ENCODE data around the gene COQ5.

The COQ5 gene

DNA sequence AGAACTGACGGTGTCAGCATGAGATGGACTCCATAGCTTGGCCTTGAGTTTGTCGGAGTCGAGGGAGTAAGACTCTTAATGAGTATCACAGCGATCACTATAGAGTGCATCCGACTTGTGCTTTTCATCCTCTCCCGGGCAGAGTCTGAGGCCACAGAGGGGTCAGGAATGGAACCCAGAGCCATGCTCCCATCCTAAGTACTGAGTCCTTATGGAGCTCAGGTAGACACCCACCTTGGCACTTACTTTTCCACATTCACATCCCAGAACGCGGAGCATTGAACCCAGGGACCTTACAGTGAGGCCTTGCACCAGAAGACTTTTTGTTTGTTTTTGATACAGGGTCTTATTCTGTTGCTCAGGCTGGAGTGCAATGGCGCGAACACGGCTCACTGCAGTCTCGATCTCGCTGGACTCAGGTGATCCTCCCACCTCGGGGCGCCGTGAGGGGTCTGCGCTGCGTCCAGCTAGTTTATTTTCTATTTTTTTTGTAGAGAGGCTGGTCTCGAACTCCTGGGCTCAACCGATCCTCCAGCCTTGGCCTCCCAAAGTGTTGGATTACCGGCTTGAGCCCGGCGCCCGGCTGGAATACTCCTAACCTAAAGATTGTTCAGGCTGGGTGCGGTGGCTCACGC lies 58.7 kb downstream of the COQ5 start:
- TF ChIP-seq ZNF274 (IDR thresholded peaks at IDR 0.05; ENCODE audit: low read depth, low read length) (no peak), YY1 (IDR thresholded peaks at IDR 0.05; ENCODE audit: insufficient read depth, insufficient read length) (no peak), SUZ12 (IDR thresholded peaks at IDR 0.05; ENCODE audit: extremely low read depth, insufficient read depth, insufficient read length) (no peak)
- Histone ChIP-seq H3K4me1 (ENCODE audit: insufficient read depth, insufficient read length) (peaks cover 5% of the 10 kb centered on the region), H3K4me3 (ENCODE audit: insufficient read length, low read depth) (peak overlapping the region; percentile 100), H3K36me3 (ENCODE audit: insufficient read depth, insufficient read length, low read length) (peaks cover 31% of the 10 kb centered on the region), H3K9me3 (ENCODE audit: insufficient read depth, low read length) (no peaks in the 10 kb centered on the region), H3K27me3 (ENCODE audit: insufficient read depth, insufficient read length) (no peaks in the 10 kb centered on the region), H3K9ac (ENCODE audit: insufficient read length, low read depth) (peak overlapping the region; percentile 100)
- DNase-seq (ENCODE audit: low read depth, low spot score): no peak

GRCh38 chr12:120469450-120470149 lies 59.4 kb downstream of the COQ5 start, which contains the start of gene SRSF9:
Gene SRSF9, minus strand, starts transcription at chr12:120469748. Its CDS starts 139 bp downstream, at chr12:120469609.
- H3K4me3 ChIP-seq (ENCODE audit: insufficient read length, low read depth): peak within 1 kb of the TSS; percentile 100
- no peaks in the 10 kb centered on the region for H3K9me3 ChIP-seq (ENCODE audit: insufficient read depth, low read length)
- H3K4me1 ChIP-seq (ENCODE audit: insufficient read depth, insufficient read length): peaks cover 5% of the 10 kb centered on the region
- TF ChIP-seq YY1 (IDR thresholded peaks at IDR 0.05; ENCODE audit: insufficient read depth, insufficient read length) (no peak), ZNF274 (IDR thresholded peaks at IDR 0.05; ENCODE audit: low read depth, low read length) (no peak), SUZ12 (IDR thresholded peaks at IDR 0.05; ENCODE audit: extremely low read depth, insufficient read depth, insufficient read length) (no peak)
- no peaks in the 10 kb centered on the region for H3K27me3 ChIP-seq (ENCODE audit: insufficient read depth, insufficient read length)
- H3K36me3 ChIP-seq (ENCODE audit: insufficient read depth, insufficient read length, low read length): peaks cover 38% of the 10 kb centered on the region
- peak within 1 kb of the TSS; percentile 100 for H3K9ac ChIP-seq (ENCODE audit: insufficient read length, low read depth)
- peak; percentile 97 for DNase-seq (ENCODE audit: low read depth, low spot score)

DNA sequence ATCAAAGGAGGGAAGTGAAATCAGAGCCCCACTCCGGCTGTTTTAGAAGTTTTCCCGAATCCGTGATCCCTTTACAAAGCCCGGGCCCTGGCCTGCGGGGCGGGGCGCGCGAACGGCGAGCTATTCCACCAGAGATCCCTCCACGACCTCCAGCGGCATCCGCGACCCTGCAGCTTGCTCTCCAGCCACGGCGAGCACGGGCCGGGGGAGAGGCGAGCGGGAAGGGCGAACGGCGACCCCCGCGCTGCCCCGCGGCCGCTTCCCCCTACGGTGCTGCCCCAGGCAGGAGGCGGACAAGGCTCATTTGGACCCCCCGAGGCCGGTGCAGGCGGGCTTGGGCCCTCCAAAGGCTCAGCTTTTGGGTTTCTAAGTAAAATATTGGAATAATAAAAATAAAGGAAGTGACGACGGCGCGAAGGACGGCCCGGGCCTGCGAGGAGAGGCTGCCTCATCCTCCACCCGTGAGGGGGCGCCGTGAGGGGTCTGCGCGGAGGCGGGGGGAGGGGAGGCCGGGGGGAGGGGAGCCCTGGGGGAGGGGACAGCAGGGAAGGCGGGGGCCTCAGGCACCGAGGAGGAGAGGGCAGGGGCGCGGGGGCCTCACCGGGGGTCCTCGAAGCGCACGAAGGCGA lies 60.0 kb downstream of the COQ5 start:
- H3K4me1 ChIP-seq (ENCODE audit: insufficient read depth, insufficient read length): peaks cover 5% of the 10 kb centered on the region
- no peak for DNase-seq (ENCODE audit: low read depth, low spot score)
- no peaks in the 10 kb centered on the region for H3K9me3 ChIP-seq (ENCODE audit: insufficient read depth, low read length)
- H3K27me3 ChIP-seq (ENCODE audit: insufficient read depth, insufficient read length): no peaks in the 10 kb centered on the region
- peak overlapping the region; percentile 100 for H3K4me3 ChIP-seq (ENCODE audit: insufficient read length, low read depth)
- no peak for TF ChIP-seq SUZ12 (IDR thresholded peaks at IDR 0.05; ENCODE audit: extremely low read depth, insufficient read depth, insufficient read length)
- no peak for TF ChIP-seq ZNF274 (IDR thresholded peaks at IDR 0.05; ENCODE audit: low read depth, low read length)
- no peak for TF ChIP-seq YY1 (IDR thresholded peaks at IDR 0.05; ENCODE audit: insufficient read depth, insufficient read length)
- H3K9ac ChIP-seq (ENCODE audit: insufficient read length, low read depth): peak overlapping the region; percentile 100
- H3K36me3 ChIP-seq (ENCODE audit: insufficient read depth, insufficient read length, low read length): peaks cover 45% of the 10 kb centered on the region

DNA sequence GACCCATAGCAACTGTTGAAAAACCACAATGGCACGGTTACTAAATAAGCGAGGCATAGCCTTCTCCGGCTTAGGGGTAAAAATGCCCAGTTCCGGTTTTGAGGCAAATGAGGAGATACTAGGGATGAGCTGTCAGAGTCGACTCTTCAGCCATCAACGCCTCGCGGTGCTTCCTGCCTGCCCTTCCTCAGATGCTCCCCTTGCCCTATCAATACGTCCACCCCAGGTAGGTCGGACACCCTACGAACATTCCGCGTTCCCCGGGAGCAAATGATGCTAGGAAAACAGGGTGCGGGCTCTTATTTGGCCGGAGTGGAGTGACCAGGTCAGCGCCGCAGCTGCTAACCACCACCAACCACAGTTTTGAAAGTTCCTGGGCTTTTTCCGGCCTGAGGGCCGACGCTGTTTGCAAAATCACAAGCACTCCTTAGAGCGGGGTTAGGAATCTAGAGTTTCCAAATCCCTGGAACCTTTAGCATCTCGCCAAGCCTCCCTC lies 60.6 kb downstream of the COQ5 start:
- no peaks in the 10 kb centered on the region for H3K27me3 ChIP-seq (ENCODE audit: insufficient read depth, insufficient read length)
- no peak for DNase-seq (ENCODE audit: low read depth, low spot score)
- H3K36me3 ChIP-seq (ENCODE audit: insufficient read depth, insufficient read length, low read length): peaks cover 50% of the 10 kb centered on the region
- H3K4me3 ChIP-seq (ENCODE audit: insufficient read length, low read depth): peak overlapping the region; percentile 100
- peak overlapping the region; percentile 100 for H3K9ac ChIP-seq (ENCODE audit: insufficient read length, low read depth)
- H3K9me3 ChIP-seq (ENCODE audit: insufficient read depth, low read length): no peaks in the 10 kb centered on the region
- TF ChIP-seq SUZ12 (IDR thresholded peaks at IDR 0.05; ENCODE audit: extremely low read depth, insufficient read depth, insufficient read length) (no peak), YY1 (IDR thresholded peaks at IDR 0.05; ENCODE audit: insufficient read depth, insufficient read length) (no peak), ZNF274 (IDR thresholded peaks at IDR 0.05; ENCODE audit: low read depth, low read length) (no peak)
- peaks cover 5% of the 10 kb centered on the region for H3K4me1 ChIP-seq (ENCODE audit: insufficient read depth, insufficient read length)

DNA sequence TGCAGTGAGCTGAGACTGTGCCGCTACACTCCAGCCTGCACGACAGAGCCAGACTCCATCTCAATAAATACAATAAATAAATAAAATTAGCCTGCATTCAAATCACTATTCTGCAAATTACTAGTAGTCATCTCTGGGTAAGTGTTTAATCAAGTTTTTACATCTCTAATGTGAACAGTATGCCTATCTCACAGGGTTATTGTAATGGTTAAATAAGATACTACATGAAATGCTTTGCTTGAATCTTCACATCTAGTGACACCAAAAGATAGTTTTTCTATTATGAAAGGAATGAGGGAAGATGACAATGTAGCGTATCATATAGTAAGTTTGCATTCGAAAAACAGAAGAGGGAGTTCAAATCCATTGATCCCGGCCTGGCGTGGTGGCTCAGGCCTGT lies 61.5 kb downstream of the COQ5 start:
- no peak for DNase-seq (ENCODE audit: low read depth, low spot score)
- no peaks in the 10 kb centered on the region for H3K9me3 ChIP-seq (ENCODE audit: insufficient read depth, low read length)
- H3K36me3 ChIP-seq (ENCODE audit: insufficient read depth, insufficient read length, low read length): peaks cover 59% of the 10 kb centered on the region
- peaks cover 5% of the 10 kb centered on the region for H3K4me1 ChIP-seq (ENCODE audit: insufficient read depth, insufficient read length)
- H3K27me3 ChIP-seq (ENCODE audit: insufficient read depth, insufficient read length): no peaks in the 10 kb centered on the region
- TF ChIP-seq ZNF274 (IDR thresholded peaks at IDR 0.05; ENCODE audit: low read depth, low read length) (no peak), SUZ12 (IDR thresholded peaks at IDR 0.05; ENCODE audit: extremely low read depth, insufficient read depth, insufficient read length) (no peak), YY1 (IDR thresholded peaks at IDR 0.05; ENCODE audit: insufficient read depth, insufficient read length) (no peak)
- H3K4me3 ChIP-seq (ENCODE audit: insufficient read length, low read depth): no peak overlapping the region
- H3K9ac ChIP-seq (ENCODE audit: insufficient read length, low read depth): peak overlapping the region; percentile 100

- H3K9ac ChIP-seq (ENCODE audit: insufficient read length, low read depth): peak overlapping the region; percentile 3
- peaks cover 66% of the 10 kb centered on the region for H3K36me3 ChIP-seq (ENCODE audit: insufficient read depth, insufficient read length, low read length)
- H3K4me1 ChIP-seq (ENCODE audit: insufficient read depth, insufficient read length): peaks cover 5% of the 10 kb centered on the region
- no peaks in the 10 kb centered on the region for H3K27me3 ChIP-seq (ENCODE audit: insufficient read depth, insufficient read length)
- no peak overlapping the region for H3K4me3 ChIP-seq (ENCODE audit: insufficient read length, low read depth)
- TF ChIP-seq SUZ12 (IDR thresholded peaks at IDR 0.05; ENCODE audit: extremely low read depth, insufficient read depth, insufficient read length): no peak
- no peak for TF ChIP-seq ZNF274 (IDR thresholded peaks at IDR 0.05; ENCODE audit: low read depth, low read length)
- no peak for TF ChIP-seq YY1 (IDR thresholded peaks at IDR 0.05; ENCODE audit: insufficient read depth, insufficient read length)
- no peak for DNase-seq (ENCODE audit: low read depth, low spot score)
- H3K9me3 ChIP-seq (ENCODE audit: insufficient read depth, low read length): no peaks in the 10 kb centered on the region
Measured at GRCh38 chr12:120466560-120467315, 62.2 kb downstream of the COQ5 start.

All from NT2/D1 (cell line).